Calu3 (cell line): Measurements from ENCODE around the gene LAD1. TPM values are rescaled to one million over a fixed set of nuclear protein-coding genes. Genes with fewer than 3 reads are reported as not detected.

Experiments used
- BruUV-seq: library from RNA; stranded (reverse); fragments of 400-500 nt; replicated peaks from 2 replicates; lab custom pipeline; 2021; lab: Mats Ljungman, UMichigan
- CTCF ChIA-PET: fragments of 300-600 bp; sonication (Branson Sonifier 250); formaldehyde crosslinking; loops from one replicate; lab custom pipeline; 2022; ENCODE audit warnings: antibody characterized with exemption; lab: Charles Lee
- DNase-seq: peaks from one replicate; pipeline ENCODE4 v3.0.0; 2022
- H3K27ac Mint-ChIP-seq: one replicate; pipeline ENCODE4 v1.8.0; 2022; ENCODE audit warnings: mixed read lengths; ENCODE audit not compliant: unreplicated experiment
- H3K27me3 Mint-ChIP-seq: one replicate; pipeline ENCODE4 v1.8.0; 2022; ENCODE audit warnings: mixed read lengths; ENCODE audit not compliant: unreplicated experiment
- H3K36me3 Mint-ChIP-seq: one replicate; pipeline ENCODE4 v1.8.0; 2022; ENCODE audit warnings: mild to moderate bottlenecking, moderate library complexity, mixed read lengths; ENCODE audit not compliant: insufficient read depth, unreplicated experiment
- H3K4me1 Mint-ChIP-seq: one replicate; pipeline ENCODE4 v1.8.0; 2022; ENCODE audit warnings: mild to moderate bottlenecking, low read depth, mixed read lengths; ENCODE audit not compliant: unreplicated experiment
- H3K4me3 Mint-ChIP-seq: one replicate; pipeline ENCODE4 v1.8.0; 2022; ENCODE audit warnings: mild to moderate bottlenecking, low read depth, moderate library complexity, mixed read lengths; ENCODE audit not compliant: unreplicated experiment
- H3K9me3 Mint-ChIP-seq: one replicate; pipeline ENCODE4 v1.8.0; 2022; ENCODE audit warnings: low read depth, mixed read lengths; ENCODE audit not compliant: unreplicated experiment
- CTCF ChIP-seq: fragments of 200-600 bp; IDR thresholded peaks from one replicate; pipeline ENCODE4 v1.8.0; 2022; ENCODE audit warnings: antibody characterized with exemption; ENCODE audit not compliant: unreplicated experiment
- intact Hi-C: fragments of 100-400 bp; cut with micrococcal nuclease; formaldehyde crosslinking; loops from one replicate; pipeline ENCODE4 v1.10.0; 2022; ENCODE audit not compliant: unreplicated experiment
- total RNA-seq: library from RNA; stranded (reverse); gene quantifications from 2 replicates; pipeline ENCODE4 v1.2.3, GENCODE V29; 2022

LAD1 gene
- total RNA-seq, 1 experiment from 2014 or later = 209 TPM

GRCh38 chr1:201363467-201363866 lies 35.7 kb downstream of the LAD1 start:
- no peaks in the 10 kb centered on the region for H3K4me1 Mint-ChIP-seq
- no TSS peak for BruUV-seq
- no peak for TF ChIP-seq CTCF
- no peak for DNase-seq
- no peaks in the 10 kb centered on the region for H3K9me3 Mint-ChIP-seq
- H3K27me3 Mint-ChIP-seq = peaks cover 89% of the 10 kb centered on the region
- CTCF ChIA-PET = interaction anchor here (0.5 to 3.4 kb wide), 6 partner anchors 14 to 186 kb away, joined by 3 to 17 read pairs (median 3); no protein-coding TSS in a partner anchor
- intact Hi-C loops = no loop called here
- no peak overlapping the region for H3K27ac Mint-ChIP-seq
- no peaks in the 10 kb centered on the region for H3K36me3 Mint-ChIP-seq
- H3K4me3 Mint-ChIP-seq = no peak overlapping the region

GRCh38 chr1:201362906-201363305 lies 36.2 kb downstream of the LAD1 start:
- Mint-ChIP-seq H3K27ac (no peak overlapping the region), H3K36me3 (no peaks in the 10 kb centered on the region), H3K9me3 (no peaks in the 10 kb centered on the region), H3K4me1 (no peaks in the 10 kb centered on the region), H3K4me3 (no peak overlapping the region), H3K27me3 (peaks cover 89% of the 10 kb centered on the region)
- TF ChIP-seq CTCF = no peak
- BruUV-seq = no TSS peak
- DNase-seq = no peak
- intact Hi-C loops = no loop called here
- CTCF ChIA-PET = interaction anchor here (0.7 to 3.4 kb wide), 5 partner anchors 14 to 134 kb away, joined by 3 to 17 read pairs (median 3); no protein-coding TSS in a partner anchor

- BruUV-seq = no TSS peak
- peak; percentile 75 for DNase-seq
- H3K4me1 Mint-ChIP-seq = no peaks in the 10 kb centered on the region
- H3K9me3 Mint-ChIP-seq = no peaks in the 10 kb centered on the region
- H3K27me3 Mint-ChIP-seq = peaks cover 87% of the 10 kb centered on the region
- TF ChIP-seq CTCF = peak; percentile 95
- H3K36me3 Mint-ChIP-seq = no peaks in the 10 kb centered on the region
- no peak overlapping the region for H3K27ac Mint-ChIP-seq
- no peak overlapping the region for H3K4me3 Mint-ChIP-seq
- intact Hi-C loops = loop anchor here (1.0 kb wide), 1 partner anchor 108 kb away; no protein-coding TSS in a partner anchor
- CTCF ChIA-PET = interaction anchor here (0.6 to 3.4 kb wide), 10 partner anchors 9 to 233 kb away, joined by 3 to 24 read pairs (median 4); no protein-coding TSS in a partner anchor
Observed at GRCh38 chr1:201361652-201362504, 37.2 kb downstream of the LAD1 start.

GRCh38 chr1:201360901-201361651 lies 38.0 kb downstream of the LAD1 start:
- no peak for TF ChIP-seq CTCF
- Mint-ChIP-seq H3K36me3 (no peaks in the 10 kb centered on the region), H3K9me3 (no peaks in the 10 kb centered on the region), H3K4me3 (no peak overlapping the region), H3K27ac (no peak overlapping the region), H3K4me1 (no peaks in the 10 kb centered on the region), H3K27me3 (peaks cover 86% of the 10 kb centered on the region)
- DNase-seq = no peak
- BruUV-seq = no TSS peak
- CTCF ChIA-PET = interaction anchor here (0.6 to 3.4 kb wide), 9 partner anchors 8 to 233 kb away, joined by 3 to 24 read pairs (median 4); no protein-coding TSS in a partner anchor
- intact Hi-C loops = loop anchor here (1.0 kb wide), 1 partner anchor 107 kb away; no protein-coding TSS in a partner anchor
